ENCODE measurements around the gene SEC14L1. TPM values are rescaled to one million over a fixed set of nuclear protein-coding genes. Genes with fewer than 3 reads are reported as not detected.

SEC14L1 gene
- total RNA-seq, 1 experiment from 2014 or later = 58.6 TPM

- H3K27me3 ChIP-seq (ENCODE audit: insufficient read depth, low read length) = no peaks in the 10 kb centered on the region
- no peak for DNase-seq
- no peak overlapping the region for H3K4me2 ChIP-seq (ENCODE audit: insufficient read depth, insufficient read length, low read length)
- H3K4me1 ChIP-seq (ENCODE audit: insufficient read depth, low read length) = no peaks in the 10 kb centered on the region
- H3K27me3 Mint-ChIP-seq (ENCODE audit: low read depth) = peaks cover 6% of the 10 kb centered on the region
- no peak overlapping the region for H3K27ac ChIP-seq (ENCODE audit: insufficient read length, low read depth, low read length)
- H2AK5ac ChIP-seq (ENCODE audit: insufficient read length, low read length) = no peak overlapping the region
- H2BK12ac ChIP-seq (ENCODE audit: insufficient read length, low read depth, low read length) = no peak overlapping the region
- H4K5ac ChIP-seq (ENCODE audit: insufficient read length, low read depth, low read length) = no peak overlapping the region
- H3K9me3 Mint-ChIP-seq = no peaks in the 10 kb centered on the region; a peak in 1 of 5 replicates
- no peak overlapping the region for H3K14ac ChIP-seq (ENCODE audit: insufficient read depth, low read length)
- no peak overlapping the region for H3K56ac ChIP-seq (ENCODE audit: insufficient read length, low read depth, low read length)
- WGBS (ENCODE audit: extremely low coverage, insufficient read length, low lambda C conversion rate) = no CpG with 5 or more reads among the region's 12 CpGs
- no peaks in the 10 kb centered on the region for H4K20me1 ChIP-seq (ENCODE audit: control insufficient read depth, insufficient read depth, insufficient read length)
- H3K23ac ChIP-seq (ENCODE audit: insufficient read length, low read depth, low read length) = no peak overlapping the region
- no peaks in the 10 kb centered on the region for H3K9me3 ChIP-seq (ENCODE audit: control insufficient read depth, low read depth, low read length)
- no peak overlapping the region for H3K9ac ChIP-seq (ENCODE audit: extremely low read depth, insufficient read length, low read length)
- no peak overlapping the region for H2BK15ac ChIP-seq (ENCODE audit: low read depth, low read length)
- H3K79me1 ChIP-seq (ENCODE audit: insufficient read depth, low read depth, low read length, poor library complexity, severe bottlenecking) = no peaks in the 10 kb centered on the region
- no peak overlapping the region for H3K27ac Mint-ChIP-seq
- H3K79me2 ChIP-seq (ENCODE audit: insufficient read depth, low read length) = no peaks in the 10 kb centered on the region
- H2BK20ac ChIP-seq (ENCODE audit: low read depth, low read length, poor library complexity, severe bottlenecking) = no peak overlapping the region
- no peak overlapping the region for H3K4me3 Mint-ChIP-seq
- H2BK120ac ChIP-seq (ENCODE audit: low read depth, low read length, poor library complexity, severe bottlenecking) = no peak overlapping the region
- H4K8ac ChIP-seq (replicated peaks; ENCODE audit: insufficient read length, low read depth, low read length) = no peak overlapping the region
- no peak overlapping the region for H3K18ac ChIP-seq (ENCODE audit: insufficient read length, low read depth, low read length)
- peaks cover 4 to 11% of the 10 kb centered on the region in 2 experiments; a peak in 3 of 4 replicates for H3K4me1 Mint-ChIP-seq
- no peak overlapping the region for H2AFZ ChIP-seq (ENCODE audit: low read length)
- no peaks in the 10 kb centered on the region for H3K36me3 Mint-ChIP-seq (ENCODE audit: insufficient read depth in 1 of 3, low read depth in 3 of 3)
- H4K91ac ChIP-seq (ENCODE audit: insufficient read length, low read depth, low read length) = no peak overlapping the region
- H3K4ac ChIP-seq (ENCODE audit: low read depth, low read length) = no peak overlapping the region
- H3K23me2 ChIP-seq (ENCODE audit: insufficient read length, low read depth, low read length, poor library complexity, severe bottlenecking) = no peaks in the 10 kb centered on the region
- no peak overlapping the region for H3T11ph ChIP-seq (ENCODE audit: low read length)
- H2BK5ac ChIP-seq (ENCODE audit: insufficient read length, low read length) = no peak overlapping the region
- no peak for TF ChIP-seq CTCF (conservative IDR thresholded peaks at IDR 0.05)
Observed at GRCh38 chr17:77258638-77259037, 117.9 kb downstream of the SEC14L1 start.
